Measurements from ENCODE around the gene PFKL. TPM values are rescaled to one million over a fixed set of nuclear protein-coding genes. Genes with fewer than 3 reads are reported as not detected.

PFKL gene
- total and polyA plus RNA-seq, 5 donors from 2014 or later = 125 to 204 (median 174) TPM

DNA sequence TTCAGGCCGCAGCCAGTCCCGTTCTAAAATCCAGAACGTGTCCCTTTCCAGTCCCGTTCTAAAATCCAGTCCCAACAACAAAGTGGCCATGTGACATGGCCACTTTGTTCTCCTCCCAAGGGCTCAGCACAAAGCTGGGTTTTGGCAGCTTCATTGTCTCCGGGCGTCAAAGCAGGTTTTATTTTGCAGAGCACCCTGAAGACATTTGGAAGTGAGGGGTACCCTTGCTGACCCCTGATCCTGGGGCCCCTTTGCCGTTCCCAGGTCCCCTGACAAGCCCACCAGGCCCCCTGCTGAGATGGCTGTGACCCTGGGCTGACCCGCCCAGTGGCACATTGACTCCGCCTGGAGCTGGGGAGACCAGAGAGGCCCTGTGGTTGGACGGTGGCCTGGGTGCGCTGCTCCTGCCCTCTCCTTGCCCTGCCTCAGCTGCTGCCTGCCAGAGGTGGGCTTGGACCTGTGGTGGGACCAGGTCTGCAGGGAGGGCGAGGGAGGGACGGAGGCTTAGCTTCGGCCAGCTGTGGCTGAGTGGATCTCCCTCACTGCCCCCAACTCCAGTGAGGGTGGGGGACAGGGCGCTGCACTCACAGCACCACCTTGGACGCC lies 4.3 kb downstream of the PFKL start:
- ATAC-seq (ENCODE audit: low read depth in 2 of 2) = no peak
- peaks cover 7% of the 10 kb centered on the region for H3K36me3 ChIP-seq (ENCODE audit: control insufficient read depth, insufficient read depth, low read length)
- Mint-ChIP-seq H3K4me1 (peaks cover 4 to 62% (median 25%) of the 10 kb centered on the region in 4 donors), H3K9me3 (peaks cover 0 to 2% (median 0%) of the 10 kb centered on the region in 7 donors), H3K4me3 (peak overlapping the region in 3 of 4 donors; percentile 88 to 93 (median 89)), H3K27me3 (no peaks in the 10 kb centered on the region), H3K36me3 (peaks cover 8% of the 10 kb centered on the region), H3K27ac (peak overlapping the region; percentile 86 to 96 (median 92))
- H3K4me3 ChIP-seq (ENCODE audit: low read depth, low read length) = no peak overlapping the region
- H3K9me3 ChIP-seq (ENCODE audit: control insufficient read depth in 2 of 2, low read length in 2 of 2) = no peaks in the 10 kb centered on the region
- peaks cover 57% of the 10 kb centered on the region for H3K4me1 ChIP-seq (ENCODE audit: control insufficient read depth, insufficient read depth, low read length, poor library complexity, severe bottlenecking)
- no peak for DNase-seq
- no peak overlapping the region for H3K27ac ChIP-seq (ENCODE audit: insufficient read depth, low read length, poor library complexity, severe bottlenecking)
- H3K27me3 ChIP-seq (ENCODE audit: control insufficient read depth, insufficient read depth, low read length) = no peaks in the 10 kb centered on the region

DNA sequence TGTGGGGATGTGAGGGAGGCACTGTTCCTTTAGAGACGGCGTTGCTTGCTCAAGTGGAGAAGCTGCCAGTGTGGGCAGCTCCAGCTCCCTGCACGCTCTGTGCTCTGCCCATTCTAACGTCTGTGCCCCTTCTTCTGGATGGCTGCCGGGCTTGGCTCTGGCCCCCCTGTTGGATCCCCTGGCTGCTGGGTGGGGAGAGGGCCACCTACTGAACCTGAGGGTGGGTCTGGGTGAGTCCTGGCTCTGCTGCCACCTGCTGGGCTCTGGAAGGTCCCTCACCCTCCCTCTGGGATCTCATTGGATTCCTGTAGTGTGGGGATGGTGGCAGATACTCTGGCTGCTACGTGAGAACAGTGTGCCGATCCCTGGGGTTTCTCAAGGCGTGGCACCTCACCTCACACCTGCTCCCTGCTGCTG lies 5.0 kb downstream of the PFKL start:
- DNase-seq = peak; percentile 27 to 51 (median 47)

DNA sequence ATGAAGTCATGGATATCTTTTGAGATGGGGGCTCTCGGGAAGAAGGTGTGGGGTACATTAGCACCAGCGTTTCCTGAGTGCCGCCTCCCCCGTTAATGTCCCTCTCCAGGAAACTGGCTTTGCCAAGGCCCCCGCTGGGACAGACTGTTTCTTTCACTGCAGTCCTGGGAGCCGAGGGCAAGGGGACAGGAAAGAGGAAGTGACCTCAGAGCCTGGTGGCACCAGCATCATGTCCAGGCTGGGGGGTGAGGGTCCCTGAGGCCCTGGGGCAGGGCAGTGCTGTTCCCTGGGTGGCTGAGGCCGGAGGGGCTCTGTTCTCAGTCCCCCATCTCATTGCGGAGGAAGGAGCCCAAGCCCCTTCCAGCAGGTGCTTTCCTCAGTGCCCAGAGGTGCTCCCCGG lies 5.8 kb downstream of the PFKL start:
- Histone ChIP-seq H3K9me3 (ENCODE audit: control insufficient read depth in 2 of 2, low read length in 2 of 2) (no peaks in the 10 kb centered on the region), H3K4me1 (ENCODE audit: control insufficient read depth, insufficient read depth, low read length, poor library complexity, severe bottlenecking) (peaks cover 49% of the 10 kb centered on the region), H3K36me3 (ENCODE audit: control insufficient read depth, insufficient read depth, low read length) (peaks cover 16% of the 10 kb centered on the region), H3K27ac (ENCODE audit: insufficient read depth, low read length, poor library complexity, severe bottlenecking) (no peak overlapping the region), H3K27me3 (ENCODE audit: control insufficient read depth, insufficient read depth, low read length) (no peaks in the 10 kb centered on the region), H3K4me3 (ENCODE audit: low read depth, low read length) (no peak overlapping the region)
- Mint-ChIP-seq H3K27ac (peak overlapping the region in 2 of 3 donors; percentile 14 to 75), H3K4me3 (no peak overlapping the region), H3K9me3 (peaks cover 0 to 2% (median 0%) of the 10 kb centered on the region in 7 donors), H3K27me3 (no peaks in the 10 kb centered on the region), H3K4me1 (peaks cover 4 to 58% (median 24%) of the 10 kb centered on the region in 4 donors), H3K36me3 (peaks cover 8% of the 10 kb centered on the region)
- no peak for DNase-seq
- no peak for ATAC-seq (ENCODE audit: low read depth in 2 of 2)

More for the DNA sequence above, 5.0 kb downstream of the PFKL start:
- Mint-ChIP-seq H3K36me3 (peaks cover 8% of the 10 kb centered on the region), H3K4me3 (peak overlapping the region; percentile 37 to 82 (median 69)), H3K27me3 (no peaks in the 10 kb centered on the region), H3K9me3 (peaks cover 0 to 2% (median 0%) of the 10 kb centered on the region in 7 donors), H3K4me1 (peaks cover 4 to 58% (median 24%) of the 10 kb centered on the region in 4 donors), H3K27ac (peak overlapping the region; percentile 75 to 91 (median 90))
- H3K27me3 ChIP-seq (ENCODE audit: control insufficient read depth, insufficient read depth, low read length) = no peaks in the 10 kb centered on the region
- H3K27ac ChIP-seq (ENCODE audit: insufficient read depth, low read length, poor library complexity, severe bottlenecking) = no peak overlapping the region
- no peak overlapping the region for H3K4me3 ChIP-seq (ENCODE audit: low read depth, low read length)
- peaks cover 9% of the 10 kb centered on the region for H3K36me3 ChIP-seq (ENCODE audit: control insufficient read depth, insufficient read depth, low read length)
- no peaks in the 10 kb centered on the region for H3K9me3 ChIP-seq (ENCODE audit: control insufficient read depth in 2 of 2, low read length in 2 of 2)
- peak; percentile 33 to 49 for ATAC-seq (ENCODE audit: low read depth in 2 of 2)
- peaks cover 51% of the 10 kb centered on the region for H3K4me1 ChIP-seq (ENCODE audit: control insufficient read depth, insufficient read depth, low read length, poor library complexity, severe bottlenecking)

DNA sequence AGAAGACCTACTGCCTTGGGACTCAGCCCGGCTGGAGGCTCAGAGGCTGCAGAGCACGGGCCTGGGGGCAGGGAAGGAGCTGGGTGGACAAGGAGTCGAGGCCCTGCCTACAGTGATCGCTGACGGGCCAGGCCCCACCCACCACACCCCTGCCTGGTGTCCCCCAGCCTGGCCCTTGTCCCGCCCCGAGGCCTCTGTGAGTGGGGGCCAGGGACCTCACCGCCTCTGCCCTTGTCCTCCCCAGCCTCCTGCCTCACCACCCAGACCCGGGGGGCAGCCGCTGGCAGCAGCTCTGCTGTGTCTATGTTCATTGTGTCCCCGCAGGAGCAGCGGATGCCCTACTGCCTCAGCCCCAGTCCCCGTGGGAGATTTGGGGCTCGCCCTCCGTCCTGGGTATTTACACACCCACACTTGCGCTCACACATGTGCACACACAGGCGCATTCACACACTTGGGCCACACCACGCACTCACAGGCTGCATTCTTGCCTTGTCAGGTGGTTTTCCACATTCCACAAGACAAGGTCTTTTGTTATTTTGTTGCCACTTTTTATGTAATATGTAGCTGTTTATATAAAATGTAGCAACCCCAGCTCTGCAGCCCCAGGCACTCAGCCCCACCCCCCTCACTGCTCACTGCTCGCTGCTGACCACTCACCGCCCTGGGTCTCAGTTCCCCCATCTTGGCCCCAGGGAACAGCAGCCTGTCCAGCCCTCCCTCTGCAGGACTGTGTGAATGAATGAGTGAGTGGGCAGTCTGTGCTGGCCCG lies 7.3 kb downstream of the PFKL start:
- Histone ChIP-seq H3K36me3 (ENCODE audit: control insufficient read depth, insufficient read depth, low read length) (peaks cover 29% of the 10 kb centered on the region), H3K4me1 (ENCODE audit: control insufficient read depth, insufficient read depth, low read length, poor library complexity, severe bottlenecking) (peaks cover 35% of the 10 kb centered on the region), H3K4me3 (ENCODE audit: low read depth, low read length) (no peak overlapping the region), H3K9me3 (ENCODE audit: control insufficient read depth in 2 of 2, low read length in 2 of 2) (no peaks in the 10 kb centered on the region), H3K27ac (ENCODE audit: insufficient read depth, low read length, poor library complexity, severe bottlenecking) (no peak overlapping the region), H3K27me3 (ENCODE audit: control insufficient read depth, insufficient read depth, low read length) (no peaks in the 10 kb centered on the region)
- no peak for DNase-seq
- Mint-ChIP-seq H3K4me3 (no peak overlapping the region), H3K9me3 (peaks cover 0 to 2% (median 0%) of the 10 kb centered on the region in 7 donors), H3K36me3 (peaks cover 15% of the 10 kb centered on the region), H3K4me1 (peaks cover 4 to 43% (median 21%) of the 10 kb centered on the region in 4 donors), H3K27ac (peak overlapping the region in 1 of 3 donors; percentile 86), H3K27me3 (no peaks in the 10 kb centered on the region)
- no peak for ATAC-seq (ENCODE audit: low read depth in 2 of 2)

DNA sequence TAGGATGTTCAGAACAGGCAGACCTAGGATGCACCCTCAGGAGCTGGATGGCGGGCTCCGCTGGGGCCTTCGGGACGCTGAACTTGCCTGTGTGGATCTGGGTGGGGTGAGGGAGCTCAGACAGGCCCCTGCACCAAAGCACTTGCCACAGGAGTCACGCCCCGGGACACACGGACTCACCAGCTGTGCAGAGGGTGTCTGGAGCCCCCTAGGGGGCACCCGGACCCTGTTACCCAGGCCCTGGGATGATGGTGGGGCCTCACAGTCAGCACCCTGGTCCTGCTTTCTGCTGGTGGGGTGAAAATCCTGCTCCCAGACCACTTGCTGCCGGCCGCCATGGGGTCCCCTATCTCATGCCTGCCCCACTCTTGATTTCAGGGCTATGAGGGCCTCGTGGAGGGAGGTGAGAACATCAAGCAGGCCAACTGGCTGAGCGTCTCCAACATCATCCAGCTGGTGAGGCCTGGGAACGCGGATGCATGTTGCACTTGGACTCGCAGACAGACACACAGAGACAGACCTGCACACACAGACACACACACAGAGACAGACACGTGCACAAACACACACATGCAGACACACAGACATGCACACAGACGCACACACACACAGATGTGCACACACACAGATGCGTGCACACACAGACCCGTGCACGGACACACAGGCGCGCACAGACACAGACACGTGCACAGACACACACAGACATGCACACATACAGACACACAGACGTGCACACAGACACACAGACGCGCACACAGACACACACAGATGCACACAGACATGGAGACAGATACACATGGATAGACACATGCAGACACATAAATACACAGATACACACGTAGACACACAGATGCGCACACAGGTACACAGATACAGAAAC lies 11.0 kb downstream of the PFKL start:
- H3K36me3 ChIP-seq (ENCODE audit: control insufficient read depth, insufficient read depth, low read length) = peaks cover 42% of the 10 kb centered on the region

DNA sequence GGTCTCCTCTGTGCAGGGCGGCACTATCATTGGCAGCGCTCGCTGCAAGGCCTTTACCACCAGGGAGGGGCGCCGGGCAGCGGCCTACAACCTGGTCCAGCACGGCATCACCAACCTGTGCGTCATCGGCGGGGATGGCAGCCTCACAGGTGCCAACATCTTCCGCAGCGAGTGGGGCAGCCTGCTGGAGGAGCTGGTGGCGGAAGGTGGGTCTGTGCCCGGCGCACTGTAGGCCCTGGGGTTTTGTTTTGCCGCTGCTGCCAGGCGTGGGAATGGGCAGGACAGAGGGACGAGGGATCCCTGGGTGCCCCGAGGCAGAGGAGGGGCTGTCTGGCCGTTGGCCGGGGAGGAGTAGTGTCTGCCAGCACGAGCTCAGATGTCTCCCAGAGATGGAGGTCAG lies 12.2 kb downstream of the PFKL start:
- Mint-ChIP-seq H3K27ac (peak overlapping the region in 1 of 3 donors; percentile 69), H3K9me3 (no peaks in the 10 kb centered on the region), H3K4me1 (peaks cover 0 to 13% (median 5%) of the 10 kb centered on the region in 4 donors), H3K36me3 (peaks cover 18% of the 10 kb centered on the region), H3K4me3 (no peak overlapping the region), H3K27me3 (no peaks in the 10 kb centered on the region)
- DNase-seq = no peak
- H3K9me3 ChIP-seq (ENCODE audit: control insufficient read depth in 2 of 2, low read length in 2 of 2) = no peaks in the 10 kb centered on the region
- no peaks in the 10 kb centered on the region for H3K4me1 ChIP-seq (ENCODE audit: control insufficient read depth, insufficient read depth, low read length, poor library complexity, severe bottlenecking)
- H3K27ac ChIP-seq (ENCODE audit: insufficient read depth, low read length, poor library complexity, severe bottlenecking) = no peak overlapping the region
- no peak for ATAC-seq (ENCODE audit: low read depth in 2 of 2)
- no peaks in the 10 kb centered on the region for H3K27me3 ChIP-seq (ENCODE audit: control insufficient read depth, insufficient read depth, low read length)
- H3K4me3 ChIP-seq (ENCODE audit: low read depth, low read length) = no peak overlapping the region
- H3K36me3 ChIP-seq (ENCODE audit: control insufficient read depth, insufficient read depth, low read length) = peaks cover 47% of the 10 kb centered on the region

More for the DNA sequence above, 11.0 kb downstream of the PFKL start:
- Mint-ChIP-seq H3K9me3 (no peaks in the 10 kb centered on the region), H3K4me3 (peak overlapping the region in 1 of 4 donors; percentile 51), H3K27me3 (no peaks in the 10 kb centered on the region), H3K4me1 (peaks cover 0 to 14% (median 6%) of the 10 kb centered on the region in 4 donors), H3K36me3 (peaks cover 15% of the 10 kb centered on the region), H3K27ac (peak overlapping the region in 1 of 3 donors; percentile 76)
- Histone ChIP-seq H3K27ac (ENCODE audit: insufficient read depth, low read length, poor library complexity, severe bottlenecking) (no peak overlapping the region), H3K4me3 (ENCODE audit: low read depth, low read length) (no peak overlapping the region), H3K27me3 (ENCODE audit: control insufficient read depth, insufficient read depth, low read length) (no peaks in the 10 kb centered on the region), H3K9me3 (ENCODE audit: control insufficient read depth in 2 of 2, low read length in 2 of 2) (no peaks in the 10 kb centered on the region), H3K4me1 (ENCODE audit: control insufficient read depth, insufficient read depth, low read length, poor library complexity, severe bottlenecking) (no peaks in the 10 kb centered on the region)
- ATAC-seq (ENCODE audit: low read depth in 2 of 2) = no peak
- DNase-seq = no peak

DNA sequence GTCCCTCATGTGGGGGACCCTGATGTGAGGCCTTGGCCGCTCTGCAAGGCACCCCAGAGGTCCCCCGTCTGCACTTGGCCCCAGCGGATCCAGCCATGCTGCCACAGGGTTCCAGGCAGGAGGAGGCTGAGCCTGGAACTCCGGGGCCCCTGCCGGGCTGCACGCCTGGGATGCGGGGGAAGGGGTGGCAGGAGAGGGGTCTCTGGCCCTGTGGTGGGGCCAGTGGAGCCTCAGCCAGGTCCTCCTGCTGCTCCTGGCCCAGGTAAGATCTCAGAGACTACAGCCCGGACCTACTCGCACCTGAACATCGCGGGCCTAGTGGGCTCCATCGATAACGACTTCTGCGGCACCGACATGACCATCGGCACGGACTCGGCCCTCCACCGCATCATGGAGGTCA lies 12.9 kb downstream of the PFKL start:
- Mint-ChIP-seq H3K4me3 (no peak overlapping the region), H3K9me3 (no peaks in the 10 kb centered on the region), H3K27me3 (no peaks in the 10 kb centered on the region), H3K27ac (no peak overlapping the region), H3K36me3 (peaks cover 17% of the 10 kb centered on the region), H3K4me1 (peaks cover 0 to 9% (median 4%) of the 10 kb centered on the region in 4 donors)
- no peaks in the 10 kb centered on the region for H3K9me3 ChIP-seq (ENCODE audit: control insufficient read depth in 2 of 2, low read length in 2 of 2)
- H3K4me3 ChIP-seq (ENCODE audit: low read depth, low read length) = no peak overlapping the region
- peaks cover 48% of the 10 kb centered on the region for H3K36me3 ChIP-seq (ENCODE audit: control insufficient read depth, insufficient read depth, low read length)
- H3K27me3 ChIP-seq (ENCODE audit: control insufficient read depth, insufficient read depth, low read length) = no peaks in the 10 kb centered on the region
- no peak overlapping the region for H3K27ac ChIP-seq (ENCODE audit: insufficient read depth, low read length, poor library complexity, severe bottlenecking)
- DNase-seq (no peak), ATAC-seq (ENCODE audit: low read depth in 2 of 2) (no peak)
- no peaks in the 10 kb centered on the region for H3K4me1 ChIP-seq (ENCODE audit: control insufficient read depth, insufficient read depth, low read length, poor library complexity, severe bottlenecking)
